NCI-H524 (cell line): ENCODE measurements around the gene ELAC1.
A peak's percentile ranks its signal among the peaks of the same experiment; 100 is the strongest.

Source experiments
- DNase-seq, 2 experiments: peaks; one replicate each; lab custom pipeline; 2025; lab: John Stamatoyannopoulos, UW

Gene ELAC1

GRCh38 chr18:51017140-51017879, 49.5 kb downstream of the ELAC1 start:
- DNase-seq: no peak

GRCh38 chr18:51020536-51020935, 52.7 kb downstream of the ELAC1 start:
- peak; percentile 55 to 81 for DNase-seq

- DNase-seq: peak in 1 of 2 experiments; percentile 17
These were observed 53.6 kb downstream of the ELAC1 start for GRCh38 chr18:51021226-51021965.

GRCh38 chr18:51025512-51025911, 57.7 kb downstream of the ELAC1 start:
- no peak for DNase-seq

GRCh38 chr18:51028201-51028805, 60.5 kb downstream of the ELAC1 start:
- DNase-seq: peak in 1 of 2 experiments; percentile 8

- no peak for DNase-seq
These were observed 61.5 kb downstream of the ELAC1 start for GRCh38 chr18:51029378-51029693.

GRCh38 chr18:51029694-51030536, 62.1 kb downstream of the ELAC1 start, which contains the start of gene SMAD4:
SMAD4 (plus strand) TSS chr18:51030213; CDS start chr18:51047047, 16,834 bp downstream.
- DNase-seq: peak; percentile 93

GRCh38 chr18:51030537-51031258, 62.9 kb downstream of the ELAC1 start:
- DNase-seq: peak; percentile 33 to 55

GRCh38 chr18:51032193-51032592, 64.4 kb downstream of the ELAC1 start:
- no peak for DNase-seq

GRCh38 chr18:51037230-51037629, 69.4 kb downstream of the ELAC1 start:
- no peak for DNase-seq
